ENCODE data around the gene RDH8. TPM values are rescaled to one million over a fixed set of nuclear protein-coding genes. Genes with fewer than 3 reads are reported as not detected.

The RDH8 gene
- total RNA-seq, 2 donors from 2014 or later: not detected

- peaks cover 11 to 20% of the 10 kb centered on the region in 2 donors for H3K4me1 ChIP-seq (ENCODE audit: control insufficient read depth in 1 of 2, low read depth in 2 of 2)
- no peaks in the 10 kb centered on the region for H3K36me3 ChIP-seq
- DNase-seq (ENCODE audit: low spot score) (peak; percentile 28), ATAC-seq (ENCODE audit: insufficient number of reproducible peaks, low FRiP score, low read depth) (peak; percentile 82)
- TF ChIP-seq CTCF (IDR thresholded peaks at IDR 0.05): no peak
- no peaks in the 10 kb centered on the region for H3K9me3 ChIP-seq
- no peak overlapping the region for H3K4me3 ChIP-seq
- peak overlapping the region; percentile 77 to 81 for H3K27ac ChIP-seq
- H3K27me3 ChIP-seq (replicated peaks; ENCODE audit: insufficient read depth): no peaks in the 10 kb centered on the region
These were observed 26.4 kb upstream of the RDH8 start for GRCh38 chr19:9986787-9987281.

- Histone ChIP-seq H3K27me3 (replicated peaks; ENCODE audit: insufficient read depth) (no peaks in the 10 kb centered on the region), H3K27ac (no peak overlapping the region)
- no peak for ATAC-seq (ENCODE audit: insufficient number of reproducible peaks, low FRiP score, low read depth)
These were observed 23.8 kb upstream of the RDH8 start for GRCh38 chr19:9989504-9989903.

GRCh38 chr19:9991425-9992191 lies 21.7 kb upstream of the RDH8 start:
- DNase-seq (ENCODE audit: low spot score) (no peak), ATAC-seq (ENCODE audit: insufficient number of reproducible peaks, low FRiP score, low read depth) (no peak)
- no peak for TF ChIP-seq CTCF (IDR thresholded peaks at IDR 0.05)
- no peaks in the 10 kb centered on the region for H3K36me3 ChIP-seq
- no peaks in the 10 kb centered on the region for H3K27me3 ChIP-seq (replicated peaks; ENCODE audit: insufficient read depth)
- H3K4me1 ChIP-seq (ENCODE audit: control insufficient read depth in 1 of 2, low read depth in 2 of 2): peaks cover 6 to 12% of the 10 kb centered on the region in 2 donors
- H3K9me3 ChIP-seq: no peaks in the 10 kb centered on the region
- H3K4me3 ChIP-seq: no peak overlapping the region
- no peak overlapping the region for H3K27ac ChIP-seq

More at GRCh38 chr19:9989504-9989903, 23.8 kb upstream of the RDH8 start:
- H3K4me1 ChIP-seq (ENCODE audit: control insufficient read depth in 1 of 2, low read depth in 2 of 2): peaks cover 11 to 20% of the 10 kb centered on the region in 2 donors
- TF ChIP-seq CTCF (IDR thresholded peaks at IDR 0.05): no peak
- no peaks in the 10 kb centered on the region for H3K9me3 ChIP-seq
- H3K4me3 ChIP-seq: no peak overlapping the region
- DNase-seq (ENCODE audit: low spot score): no peak
- no peaks in the 10 kb centered on the region for H3K36me3 ChIP-seq

- Histone ChIP-seq H3K27ac (no peak overlapping the region), H3K9me3 (no peaks in the 10 kb centered on the region), H3K27me3 (replicated peaks; ENCODE audit: insufficient read depth) (no peaks in the 10 kb centered on the region), H3K4me3 (no peak overlapping the region), H3K36me3 (no peaks in the 10 kb centered on the region), H3K4me1 (ENCODE audit: control insufficient read depth in 1 of 2, low read depth in 2 of 2) (no peaks in the 10 kb centered on the region)
- no peak for TF ChIP-seq CTCF (IDR thresholded peaks at IDR 0.05)
- ATAC-seq (ENCODE audit: insufficient number of reproducible peaks, low FRiP score, low read depth) (no peak), DNase-seq (ENCODE audit: low spot score) (no peak)
These were observed 18.2 kb upstream of the RDH8 start for GRCh38 chr19:9995084-9995483.

- no peak overlapping the region for H3K4me3 ChIP-seq
- no peaks in the 10 kb centered on the region for H3K27me3 ChIP-seq (replicated peaks; ENCODE audit: insufficient read depth)
- no peaks in the 10 kb centered on the region for H3K36me3 ChIP-seq
- H3K27ac ChIP-seq: no peak overlapping the region
- no peak for DNase-seq (ENCODE audit: low spot score)
- ATAC-seq (ENCODE audit: insufficient number of reproducible peaks, low FRiP score, low read depth): no peak
- TF ChIP-seq CTCF (IDR thresholded peaks at IDR 0.05): no peak
- no peaks in the 10 kb centered on the region for H3K9me3 ChIP-seq
- H3K4me1 ChIP-seq (ENCODE audit: control insufficient read depth in 1 of 2, low read depth in 2 of 2): no peaks in the 10 kb centered on the region
These were observed 17.3 kb upstream of the RDH8 start for GRCh38 chr19:9995999-9996398.

Measured in thoracic aorta (tissue), 2 donors.